HepG2 (cell line): Measurements from ENCODE around the gene SLC38A3. TPM values are rescaled to one million over a fixed set of nuclear protein-coding genes. Genes with fewer than 3 reads are reported as not detected.

Experiments used
- ATAC-seq: fragments of 200-7000 bp; cut with Tn5 transposase; 3 replicates; pipeline ENCODE4 v1.9.1; 2020; ENCODE audit warnings: mild to moderate bottlenecking, moderate library complexity
- BruUV-seq: library from RNA; stranded (reverse); fragments of 400-500 nt; replicated peaks from 2 replicates; lab custom pipeline; 2021; lab: Mats Ljungman, UMichigan
- CTCF ChIA-PET: fragments of 300-600 bp; formaldehyde crosslinking; extraction: SDS; loops from one replicate; lab custom pipeline; 2021; ENCODE audit warnings: low total read pairs, inconsistent platforms, low intra/inter-chr PET ratio; lab: Yijun Ruan, JAX
- POLR2A ChIA-PET: fragments of 350-600 bp; sonication (Branson Sonifier 250); formaldehyde crosslinking; loops from one replicate; lab custom pipeline; 2020; ENCODE audit warnings: antibody characterized with exemption, inconsistent platforms; lab: Yijun Ruan, JAX
- DNase-seq: peaks from one replicate; pipeline ENCODE4 v3.0.0-alpha.2; 2015; ENCODE audit warnings: low spot score
- FAIRE-seq: peaks from 3 replicates; lab custom pipeline; 2011; peaks lifted over from hg19 to GRCh38; lab: Jason Lieb, UNC
- H2AFZ ChIP-seq: one replicate; pipeline ENCODE4 v1.6.1; 2011; ENCODE audit warnings: low read length, inconsistent platforms
- H3K27ac ChIP-seq: fragments of 300-600 bp; 3 replicates; pipeline ENCODE4 v1.8.0; 2011; ENCODE audit warnings: mixed run types, mild to moderate bottlenecking, mixed read lengths, low read length, inconsistent platforms; ENCODE audit not compliant: insufficient read depth; ENCODE audit errors: extremely low read length
- H3K27me3 ChIP-seq, 2 experiments: fragments of 200-600 bp in 1 of 2; 2 replicates in 1 of 2; 3 replicates in 1 of 2; pipeline versions ENCODE4 v1.6.0 to v1.8.0; 2011; ENCODE audit warnings: low read length in 2 of 2, mild to moderate bottlenecking in 2 of 2, moderate library complexity in 2 of 2, inconsistent platforms in 1 of 2; ENCODE audit not compliant: insufficient read depth in 2 of 2, control insufficient read depth in 1 of 2
- H3K36me3 ChIP-seq, 2 experiments: fragments of 200-600 bp in 1 of 2; replicated peaks in 1 of 2; 2 replicates in 1 of 2; 3 replicates in 1 of 2; pipeline versions ENCODE4 v1.5.1 to v1.8.0; 2011; ENCODE audit warnings: low read length in 2 of 2, inconsistent platforms in 1 of 2; ENCODE audit not compliant: insufficient read depth in 2 of 2, control insufficient read depth in 1 of 2
- H3K4me1 ChIP-seq: 2 replicates; pipeline ENCODE4 v1.5.1; 2012; ENCODE audit warnings: low read length, inconsistent platforms; ENCODE audit not compliant: insufficient read depth
- H3K4me2 ChIP-seq: 2 replicates; pipeline ENCODE4 v1.6.0; 2011; ENCODE audit warnings: low read depth, low read length, inconsistent platforms
- H3K4me3 ChIP-seq, 3 experiments: fragments of 200-600 bp in 1 of 3; sonication (generic), shearing (Covaris generic) in 1 of 3; replicated peaks in 1 of 3; 2 replicates each; pipeline ENCODE4 v1.5.1; 2011 to 2016; ENCODE audit warnings: low read length in 3 of 3, inconsistent platforms in 2 of 3, low read depth in 2 of 3, mild to moderate bottlenecking in 2 of 3, control low read depth in 1 of 3, mixed read lengths in 1 of 3; ENCODE audit not compliant: insufficient read depth in 1 of 3
- H3K79me2 ChIP-seq: one replicate; pipeline ENCODE4 v1.6.1; 2011; ENCODE audit warnings: low read length, inconsistent platforms; ENCODE audit not compliant: insufficient read depth
- H3K9ac ChIP-seq: 2 replicates; pipeline ENCODE4 v1.6.0; 2011; ENCODE audit warnings: mild to moderate bottlenecking, low read depth, low read length, inconsistent platforms; ENCODE audit not compliant: insufficient read depth
- H3K9me3 ChIP-seq: 2 replicates; pipeline ENCODE4 v1.5.1; 2012; ENCODE audit warnings: mild to moderate bottlenecking, low read length
- H4K20me1 ChIP-seq: 2 replicates; pipeline ENCODE4 v1.6.0; 2011; ENCODE audit warnings: inconsistent platforms, mild to moderate bottlenecking, low read length, moderate library complexity; ENCODE audit not compliant: insufficient read depth
- ATF7-NPFF ChIP-seq: sonication (generic); formaldehyde crosslinking; IDR thresholded peaks from 2 replicates; pipeline ENCODE4 v1.8.1; 2023; ENCODE audit warnings: mild to moderate bottlenecking, low read depth, missing genetic modification reagents, moderate library complexity
- BATF2 ChIP-seq: sonication (generic); formaldehyde crosslinking; IDR thresholded peaks from 2 replicates; pipeline ENCODE4 v1.8.0; 2022; ENCODE audit warnings: mild to moderate bottlenecking, missing genetic modification reagents, moderate library complexity
- BCL6 ChIP-seq: IDR thresholded peaks from 2 replicates; pipeline ENCODE4 v1.6.1; 2016; ENCODE audit warnings: missing genetic modification reagents, missing compliant biosample characterization
- HNRNPL ChIP-seq: fragments of 200-400 bp; formaldehyde crosslinking; IDR thresholded peaks from 2 replicates; pipeline ENCODE4 v1.6.1; 2017; ENCODE audit warnings: mild to moderate bottlenecking, low read depth, low read length
- KIAA2018 ChIP-seq: sonication (generic); formaldehyde crosslinking; IDR thresholded peaks from 2 replicates; pipeline ENCODE4 v1.5.0; 2020; ENCODE audit warnings: mild to moderate bottlenecking, missing genetic modification reagents, borderline replicate concordance
- POLR2AphosphoS2 ChIP-seq: IDR thresholded peaks from 2 replicates; pipeline ENCODE4 v1.6.1; 2011; ENCODE audit warnings: low read depth, low read length, improper control_type of control experiment
- RBAK ChIP-seq: sonication (generic); formaldehyde crosslinking; IDR thresholded peaks from 2 replicates; pipeline ENCODE4 v1.5.1; 2020; ENCODE audit warnings: mild to moderate bottlenecking, missing genetic modification reagents
- SSRP1 ChIP-seq: IDR thresholded peaks from 2 replicates; pipeline ENCODE4 v1.6.1; 2016; ENCODE audit warnings: control low read depth
- ZNF350 ChIP-seq: sonication (generic); formaldehyde crosslinking; IDR thresholded peaks from 2 replicates; pipeline ENCODE4 v1.4.0; 2020; ENCODE audit warnings: mild to moderate bottlenecking, low read depth, missing genetic modification reagents, borderline replicate concordance
- ZNF816 ChIP-seq: sonication (generic); formaldehyde crosslinking; IDR thresholded peaks from 2 replicates; pipeline ENCODE4 v1.8.0; 2022; ENCODE audit warnings: missing genetic modification reagents, mild to moderate bottlenecking, borderline replicate concordance
- WGBS: methylation state at CpG from one replicate; pipeline ENCODE4 v1.1.6; 2017; ENCODE audit warnings: low lambda C conversion rate; 5-methylcytosine and 5-hydroxymethylcytosine counted together
- in situ Hi-C: cut with HindIII; loops from 2 replicates; pipeline ENCODE4 v1.10.0; 2017; ENCODE audit warnings: low pct_unique_long_range_greater_than_20kb; ENCODE audit not compliant: extremely low pct_ligation_motif_present
- intact Hi-C: fragments of 100-400 bp; cut with micrococcal nuclease; formaldehyde crosslinking; loops from one replicate; pipeline ENCODE4 v1.10.0; 2022; ENCODE audit not compliant: unreplicated experiment
- polyA plus RNA-seq, 8 experiments: library from polyadenylated mRNA; depleted of rRNA in 3 of 8; stranded (reverse) in 7 of 8; unstranded in 1 of 8; fragments of >200 nt; fragmentation: Illumina TruSeq in 4 of 8; extraction: Trizol in 4 of 8; gene quantifications; 2 replicates each; pipeline versions ENCODE4 v1.2.1 to v1.2.3, GENCODE V29; 2011 to 2016; ENCODE audit warnings: low read depth in 4 of 8, missing spikeins in 1 of 8, mixed read lengths in 1 of 8; ENCODE audit not compliant: insufficient read depth in 1 of 8
- total RNA-seq, 5 experiments: library from RNA; depleted of rRNA; stranded (reverse); fragments of >200 nt; fragmentation: Illumina TruSeq; extraction: Trizol; gene quantifications; 2 replicates each; pipeline ENCODE4 v1.2.3, GENCODE V29; 2016; ENCODE audit warnings: low read depth in 1 of 5
- TF ChIP-seq, protein P1 (sequence below): sonication (generic); formaldehyde crosslinking; IDR thresholded peaks from 2 replicates; pipeline ENCODE4 v1.4.0; 2020; ENCODE audit warnings: mild to moderate bottlenecking, missing genetic modification reagents

The SLC38A3 gene
- total and polyA plus RNA-seq, 2 of the 13 experiments (the other 11 are each of a cell fraction or from before 2014, with no cell fraction given) = 29.8 to 164 TPM

- ATAC-seq = no peak
- Histone ChIP-seq H3K4me1 (peaks cover 24% of the 10 kb centered on the region), H3K9ac (no peak overlapping the region), H3K4me3 (no peak overlapping the region), H3K36me3 (peaks cover 16 to 27% of the 10 kb centered on the region in 2 experiments; a peak in 4 of 5 replicates), H2AFZ (no peak overlapping the region), H3K27me3 (no peaks in the 10 kb centered on the region), H3K4me2 (no peak overlapping the region), H4K20me1 (no peaks in the 10 kb centered on the region), H3K27ac (no peak overlapping the region), H3K9me3 (no peaks in the 10 kb centered on the region), H3K79me2 (no peaks in the 10 kb centered on the region)
- WGBS = no CpG with 5 or more reads among the region's 2 CpGs
- BruUV-seq = no TSS peak
- in situ Hi-C loops = no loop called here
- CTCF ChIA-PET = no interaction called here
- POLR2A ChIA-PET = interaction anchor here (1.1 kb wide), 1 partner anchor 10 kb away, joined by 3 read pairs; no protein-coding TSS in a partner anchor
- intact Hi-C loops = no loop called here
- DNase-seq = no peak
- no peak for FAIRE-seq
- TF ChIP-seq, protein P1, sequence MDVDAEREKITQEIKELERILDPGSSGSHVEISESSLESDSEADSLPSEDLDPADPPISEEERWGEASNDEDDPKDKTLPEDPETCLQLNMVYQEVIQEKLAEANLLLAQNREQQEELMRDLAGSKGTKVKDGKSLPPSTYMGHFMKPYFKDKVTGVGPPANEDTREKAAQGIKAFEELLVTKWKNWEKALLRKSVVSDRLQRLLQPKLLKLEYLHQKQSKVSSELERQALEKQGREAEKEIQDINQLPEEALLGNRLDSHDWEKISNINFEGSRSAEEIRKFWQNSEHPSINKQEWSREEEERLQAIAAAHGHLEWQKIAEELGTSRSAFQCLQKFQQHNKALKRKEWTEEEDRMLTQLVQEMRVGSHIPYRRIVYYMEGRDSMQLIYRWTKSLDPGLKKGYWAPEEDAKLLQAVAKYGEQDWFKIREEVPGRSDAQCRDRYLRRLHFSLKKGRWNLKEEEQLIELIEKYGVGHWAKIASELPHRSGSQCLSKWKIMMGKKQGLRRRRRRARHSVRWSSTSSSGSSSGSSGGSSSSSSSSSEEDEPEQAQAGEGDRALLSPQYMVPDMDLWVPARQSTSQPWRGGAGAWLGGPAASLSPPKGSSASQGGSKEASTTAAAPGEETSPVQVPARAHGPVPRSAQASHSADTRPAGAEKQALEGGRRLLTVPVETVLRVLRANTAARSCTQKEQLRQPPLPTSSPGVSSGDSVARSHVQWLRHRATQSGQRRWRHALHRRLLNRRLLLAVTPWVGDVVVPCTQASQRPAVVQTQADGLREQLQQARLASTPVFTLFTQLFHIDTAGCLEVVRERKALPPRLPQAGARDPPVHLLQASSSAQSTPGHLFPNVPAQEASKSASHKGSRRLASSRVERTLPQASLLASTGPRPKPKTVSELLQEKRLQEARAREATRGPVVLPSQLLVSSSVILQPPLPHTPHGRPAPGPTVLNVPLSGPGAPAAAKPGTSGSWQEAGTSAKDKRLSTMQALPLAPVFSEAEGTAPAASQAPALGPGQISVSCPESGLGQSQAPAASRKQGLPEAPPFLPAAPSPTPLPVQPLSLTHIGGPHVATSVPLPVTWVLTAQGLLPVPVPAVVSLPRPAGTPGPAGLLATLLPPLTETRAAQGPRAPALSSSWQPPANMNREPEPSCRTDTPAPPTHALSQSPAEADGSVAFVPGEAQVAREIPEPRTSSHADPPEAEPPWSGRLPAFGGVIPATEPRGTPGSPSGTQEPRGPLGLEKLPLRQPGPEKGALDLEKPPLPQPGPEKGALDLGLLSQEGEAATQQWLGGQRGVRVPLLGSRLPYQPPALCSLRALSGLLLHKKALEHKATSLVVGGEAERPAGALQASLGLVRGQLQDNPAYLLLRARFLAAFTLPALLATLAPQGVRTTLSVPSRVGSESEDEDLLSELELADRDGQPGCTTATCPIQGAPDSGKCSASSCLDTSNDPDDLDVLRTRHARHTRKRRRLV (CRISPR knock-in tag) = no peak
- TF ChIP-seq KIAA2018 (CRISPR knock-in tag) = no peak
- no peak for TF ChIP-seq BATF2 (CRISPR knock-in tag)
- no peak for TF ChIP-seq HNRNPL
- no peak for TF ChIP-seq ZNF816 (CRISPR knock-in tag)
- no peak for TF ChIP-seq ATF7-NPFF (CRISPR knock-in tag)
- no peak for TF ChIP-seq RBAK (CRISPR knock-in tag)
- no peak for TF ChIP-seq BCL6 (CRISPR knock-in tag)
- TF ChIP-seq ZNF350 (CRISPR knock-in tag) = no peak
- no peak for TF ChIP-seq POLR2AphosphoS2
- TF ChIP-seq SSRP1 = no peak
Measured at GRCh38 chr3:50177346-50177745, 27.7 kb upstream of the SLC38A3 start.
